CD4-positive, alpha-beta T cell treated with Interferon gamma for 1 hour (primary cell): ENCODE results near the gene GRIK4.
A peak's percentile ranks its signal among the peaks of the same experiment; 100 is the strongest.

Experiments
- DNase-seq: peaks from one replicate; pipeline ENCODE4 v3.0.0-alpha.2; 2020

GRIK4 gene

GRCh38 chr11:120554766-120555432 is 43.4 kb downstream of the GRIK4 start:
- no peak for DNase-seq

GRCh38 chr11:120555433-120555773 is 43.9 kb downstream of the GRIK4 start:
- DNase-seq: no peak

- DNase-seq: no peak
These were observed 45.2 kb downstream of the GRIK4 start for GRCh38 chr11:120556797-120557196.

- DNase-seq: no peak
These were observed 47.3 kb downstream of the GRIK4 start for GRCh38 chr11:120558744-120559431.

- no peak for DNase-seq
These were observed 49.7 kb downstream of the GRIK4 start for GRCh38 chr11:120561286-120561685.

GRCh38 chr11:120562806-120563425 is 51.4 kb downstream of the GRIK4 start:
- DNase-seq: no peak

GRCh38 chr11:120563703-120564572 is 52.4 kb downstream of the GRIK4 start:
- DNase-seq: no peak

- peak; percentile 34 for DNase-seq
These were observed 53.2 kb downstream of the GRIK4 start for GRCh38 chr11:120564573-120565311.

- no peak for DNase-seq
These were observed 54.1 kb downstream of the GRIK4 start for GRCh38 chr11:120565466-120566155.

GRCh38 chr11:120566176-120566575 is 54.6 kb downstream of the GRIK4 start:
- DNase-seq: no peak

- no peak for DNase-seq
These were observed 57.2 kb downstream of the GRIK4 start for GRCh38 chr11:120568572-120569307.

- no peak for DNase-seq
These were observed 58.3 kb downstream of the GRIK4 start for GRCh38 chr11:120569861-120570260.

- no peak for DNase-seq
These were observed 59.9 kb downstream of the GRIK4 start for GRCh38 chr11:120571476-120571875.

- DNase-seq: no peak
These were observed 62.3 kb downstream of the GRIK4 start for GRCh38 chr11:120573756-120574354.

GRCh38 chr11:120574876-120575275 is 63.3 kb downstream of the GRIK4 start:
- no peak for DNase-seq

- no peak for DNase-seq
These were observed 63.9 kb downstream of the GRIK4 start for GRCh38 chr11:120575461-120575860.

- no peak for DNase-seq
These were observed 65.1 kb downstream of the GRIK4 start for GRCh38 chr11:120576606-120577005.

GRCh38 chr11:120577041-120577440 is 65.5 kb downstream of the GRIK4 start:
- no peak for DNase-seq

GRCh38 chr11:120577624-120578363 is 66.2 kb downstream of the GRIK4 start:
- no peak for DNase-seq

- no peak for DNase-seq
These were observed 67.1 kb downstream of the GRIK4 start for GRCh38 chr11:120578596-120579154.
